Heart left ventricle (tissue), 13 donors: ENCODE measurements around the gene TMEM213.

ENCODE experiments used
- POLR2A ChIP-seq, 2 donors: fragments of 450-650 bp; IDR thresholded peaks; one replicate each; pipeline ENCODE4 v1.6.1; 2017; ENCODE audit warnings: antibody characterized with exemption in 2 of 2, mild to moderate bottlenecking in 2 of 2, moderate library complexity in 2 of 2
- TF ChIP-seq, protein P1 (sequence below), 12 donors: fragments of 200-600 bp; sonication (generic) in 4 of 12; IDR thresholded peaks; one replicate each; pipeline versions ENCODE4 v1.5.0 to v1.8.0; 2018 to 2022; ENCODE audit warnings: antibody characterized with exemption in 12 of 12, mild to moderate bottlenecking in 5 of 12
- donor health status: ischemic (EF 13 %, LVEDD 7.1; RV severe dilation, severe dysfunction).
- donor health status: DM: no; HTN: yes; CAD: no.
- donor health status: DM: no; HTN: no; CAD: no.
- donor health status: ischemic (EF 25% LVEDD 6.9; RV normal size, moderate dysfunction).
- donor health status: ischemic (EF 25% LVEDD 5.7; RV mildly dilated, moderate dysfunction).
- donor health status: ischemic (EF 35%, LVEDD 5.7; RV mildly dilated, moderate dysfunction).
- donor health status: nonischemic (EF 11% LVEDD 7.7; RV severe dilation, severe dysfunction).
- donor health status: DM: yes; HTN: yes; CAD: no.
- donor health status: PGD.
- donor health status: ischemic (EF 29% LVEDD 5.4; RV normal size, mild dysfunction).
- donor health status: nonischemic (EF 23%, LVEDD 6.1; RV moderate dilation, normal function).

DNA sequence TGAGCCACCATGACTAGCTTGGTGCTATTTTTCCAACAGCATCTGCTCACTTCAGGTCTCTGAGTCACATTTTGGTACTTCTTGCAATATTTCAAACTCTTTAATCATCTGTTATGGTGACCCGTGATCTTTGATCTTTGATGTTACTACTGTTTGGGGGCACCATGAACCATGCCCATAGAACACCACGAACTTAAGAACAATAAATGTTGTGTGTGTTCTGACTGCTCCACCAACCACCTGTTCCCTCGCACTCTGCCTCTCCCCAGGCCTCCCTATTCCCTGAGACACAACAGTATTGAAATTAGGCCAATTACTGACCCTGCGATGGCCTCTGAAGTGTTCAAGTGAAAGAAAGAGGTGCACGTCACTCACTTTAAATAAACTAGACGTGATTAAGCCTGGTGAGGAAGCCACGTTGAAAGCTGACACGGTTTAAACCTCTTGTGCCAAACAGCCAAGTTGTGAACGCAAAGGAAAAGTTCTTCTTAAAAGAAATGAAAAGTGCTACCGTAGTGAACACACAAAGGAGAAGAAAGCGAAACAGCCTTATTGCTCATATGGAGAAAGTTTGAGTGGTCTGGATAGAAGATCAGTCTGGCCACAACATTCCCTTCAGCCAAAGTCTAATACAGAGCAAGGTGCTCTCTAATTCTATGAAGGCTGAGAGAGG lies 27.4 kb downstream of the TMEM213 start:
- no peak for TF ChIP-seq POLR2A (IDR thresholded peaks at IDR 0.05)
- TF ChIP-seq, protein P1, sequence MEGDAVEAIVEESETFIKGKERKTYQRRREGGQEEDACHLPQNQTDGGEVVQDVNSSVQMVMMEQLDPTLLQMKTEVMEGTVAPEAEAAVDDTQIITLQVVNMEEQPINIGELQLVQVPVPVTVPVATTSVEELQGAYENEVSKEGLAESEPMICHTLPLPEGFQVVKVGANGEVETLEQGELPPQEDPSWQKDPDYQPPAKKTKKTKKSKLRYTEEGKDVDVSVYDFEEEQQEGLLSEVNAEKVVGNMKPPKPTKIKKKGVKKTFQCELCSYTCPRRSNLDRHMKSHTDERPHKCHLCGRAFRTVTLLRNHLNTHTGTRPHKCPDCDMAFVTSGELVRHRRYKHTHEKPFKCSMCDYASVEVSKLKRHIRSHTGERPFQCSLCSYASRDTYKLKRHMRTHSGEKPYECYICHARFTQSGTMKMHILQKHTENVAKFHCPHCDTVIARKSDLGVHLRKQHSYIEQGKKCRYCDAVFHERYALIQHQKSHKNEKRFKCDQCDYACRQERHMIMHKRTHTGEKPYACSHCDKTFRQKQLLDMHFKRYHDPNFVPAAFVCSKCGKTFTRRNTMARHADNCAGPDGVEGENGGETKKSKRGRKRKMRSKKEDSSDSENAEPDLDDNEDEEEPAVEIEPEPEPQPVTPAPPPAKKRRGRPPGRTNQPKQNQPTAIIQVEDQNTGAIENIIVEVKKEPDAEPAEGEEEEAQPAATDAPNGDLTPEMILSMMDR (IDR thresholded peaks at IDR 0.05) = no peak
